Lung microvascular endothelial cell (primary cell): Measurements from ENCODE around the gene MAST2. TPM values are rescaled to one million over a fixed set of nuclear protein-coding genes. Genes with fewer than 3 reads are reported as not detected.
A peak's percentile ranks its signal among the peaks of the same experiment; 100 is the strongest.
"Not testable (repeated sequence)": the region's sequence is repeated elsewhere in the genome, so short reads cannot be mapped to it uniquely, and the experiment has no call there.

ENCODE experiments used
- DNase-seq, 2 donors: peaks; one replicate each; pipeline versions ENCODE4 v3.0.0 to v3.0.0-alpha.2; 2010; ENCODE audit warnings: low read depth in 2 of 2
- total RNA-seq: library from RNA; depleted of rRNA; stranded (reverse); fragments of >200 nt; gene quantifications from 2 replicates; pipeline ENCODE4 v1.2.1, GENCODE V29; 2014

Gene MAST2
- total RNA-seq, 1 donor from 2014 or later: 8.5 TPM

GRCh38 chr1:45891087-45891486 lies 87.7 kb downstream of the MAST2 start:
- no peak for DNase-seq

- peak; percentile 88 to 91 for DNase-seq
Observed at GRCh38 chr1:45892068-45892785, 88.8 kb downstream of the MAST2 start.

- no peak for DNase-seq
Observed at GRCh38 chr1:45894331-45894730, 90.9 kb downstream of the MAST2 start.

- no peak for DNase-seq
Observed at GRCh38 chr1:45894921-45895320, 91.5 kb downstream of the MAST2 start.

- peak in 1 of 2 donors; percentile 53 for DNase-seq
Observed at GRCh38 chr1:45895406-45895805, 92.0 kb downstream of the MAST2 start.

GRCh38 chr1:45906883-45907282 lies 103.5 kb downstream of the MAST2 start:
- DNase-seq: no peak

- no peak for DNase-seq
Observed at GRCh38 chr1:45908611-45909140, 105.3 kb downstream of the MAST2 start.

- DNase-seq: no peak
Observed at GRCh38 chr1:45911634-45912033, 108.2 kb downstream of the MAST2 start.

GRCh38 chr1:45913183-45913683 lies 109.8 kb downstream of the MAST2 start:
- DNase-seq: no peak

GRCh38 chr1:45913731-45914501 lies 110.5 kb downstream of the MAST2 start:
- no peak for DNase-seq

GRCh38 chr1:45914836-45915235 lies 111.4 kb downstream of the MAST2 start:
- DNase-seq: no peak

- DNase-seq: no peak
Observed at GRCh38 chr1:45922374-45922773, 119.0 kb downstream of the MAST2 start.

- DNase-seq: no peak
Observed at GRCh38 chr1:45922813-45923212, 119.4 kb downstream of the MAST2 start.

- no peak for DNase-seq
Observed at GRCh38 chr1:45923343-45923742, 119.9 kb downstream of the MAST2 start.

GRCh38 chr1:45924736-45925135 lies 121.3 kb downstream of the MAST2 start:
- DNase-seq: no peak

GRCh38 chr1:45925728-45926287 lies 122.4 kb downstream of the MAST2 start:
- no peak for DNase-seq

- DNase-seq: no peak
Observed at GRCh38 chr1:45926330-45926729, 122.9 kb downstream of the MAST2 start.

- not testable (repeated sequence) for DNase-seq
Observed at GRCh38 chr1:45927231-45927915, 124.0 kb downstream of the MAST2 start.

GRCh38 chr1:45928486-45929205 lies 125.2 kb downstream of the MAST2 start:
- DNase-seq: no peak

GRCh38 chr1:45929257-45929687 lies 125.9 kb downstream of the MAST2 start:
- DNase-seq: peak in 1 of 2 donors; percentile 35
